ENCODE results near the gene FMN1.

Gene FMN1

DNA sequence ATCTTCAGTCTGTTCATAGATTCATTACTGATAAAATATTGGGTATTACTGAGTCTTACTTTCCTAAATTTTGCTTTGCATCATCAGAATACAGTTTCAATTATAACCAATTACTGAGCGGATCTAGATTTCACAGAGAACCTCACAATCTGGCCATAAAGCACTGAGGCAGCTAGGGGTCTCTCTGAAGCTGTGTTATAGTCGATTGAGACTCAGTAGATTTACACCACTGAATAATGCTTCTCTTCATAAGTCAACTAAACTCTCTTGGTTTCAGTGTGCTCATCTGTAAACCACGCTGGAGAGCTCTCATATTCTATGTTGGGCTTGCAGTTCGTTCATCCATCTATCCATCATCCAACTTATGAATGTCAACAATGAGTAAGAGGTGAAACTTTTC is 296.1 kb downstream of the FMN1 start:
- Mint-ChIP-seq H3K36me3 (ENCODE audit: low read depth) (peaks cover 9% of the 10 kb centered on the region), H3K4me3 (no peak overlapping the region), H3K27ac (no peak overlapping the region), H3K9me3 (no peaks in the 10 kb centered on the region), H3K27me3 (ENCODE audit: low read depth) (no peaks in the 10 kb centered on the region), H3K4me1 (no peaks in the 10 kb centered on the region)
- TF ChIP-seq, protein P1, sequence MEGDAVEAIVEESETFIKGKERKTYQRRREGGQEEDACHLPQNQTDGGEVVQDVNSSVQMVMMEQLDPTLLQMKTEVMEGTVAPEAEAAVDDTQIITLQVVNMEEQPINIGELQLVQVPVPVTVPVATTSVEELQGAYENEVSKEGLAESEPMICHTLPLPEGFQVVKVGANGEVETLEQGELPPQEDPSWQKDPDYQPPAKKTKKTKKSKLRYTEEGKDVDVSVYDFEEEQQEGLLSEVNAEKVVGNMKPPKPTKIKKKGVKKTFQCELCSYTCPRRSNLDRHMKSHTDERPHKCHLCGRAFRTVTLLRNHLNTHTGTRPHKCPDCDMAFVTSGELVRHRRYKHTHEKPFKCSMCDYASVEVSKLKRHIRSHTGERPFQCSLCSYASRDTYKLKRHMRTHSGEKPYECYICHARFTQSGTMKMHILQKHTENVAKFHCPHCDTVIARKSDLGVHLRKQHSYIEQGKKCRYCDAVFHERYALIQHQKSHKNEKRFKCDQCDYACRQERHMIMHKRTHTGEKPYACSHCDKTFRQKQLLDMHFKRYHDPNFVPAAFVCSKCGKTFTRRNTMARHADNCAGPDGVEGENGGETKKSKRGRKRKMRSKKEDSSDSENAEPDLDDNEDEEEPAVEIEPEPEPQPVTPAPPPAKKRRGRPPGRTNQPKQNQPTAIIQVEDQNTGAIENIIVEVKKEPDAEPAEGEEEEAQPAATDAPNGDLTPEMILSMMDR (IDR thresholded peaks at IDR 0.05; ENCODE audit: unreplicated experiment in 3 of 3), result no peak

DNA sequence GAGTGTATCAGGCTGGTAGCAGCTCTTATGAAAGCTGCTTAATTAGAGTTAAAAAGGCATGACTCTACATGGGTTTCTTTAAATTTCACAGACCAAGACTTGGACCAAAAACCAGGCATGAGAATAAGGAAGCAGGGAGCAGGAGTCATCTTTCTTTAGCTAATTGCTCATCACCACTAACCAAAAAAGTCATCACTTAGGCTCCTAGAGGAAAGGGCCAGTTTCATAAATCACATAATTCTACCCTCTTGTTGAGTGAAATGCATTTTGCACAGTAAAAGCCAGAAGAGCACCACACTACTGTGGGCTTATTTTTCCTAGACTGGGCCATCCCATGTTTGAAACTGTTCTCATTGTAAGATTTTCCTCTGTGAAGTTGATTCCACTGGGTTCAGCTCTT is 301.1 kb downstream of the FMN1 start:
- TF ChIP-seq, protein P1 (IDR thresholded peaks at IDR 0.05; ENCODE audit: unreplicated experiment in 3 of 3), result no peak

DNA sequence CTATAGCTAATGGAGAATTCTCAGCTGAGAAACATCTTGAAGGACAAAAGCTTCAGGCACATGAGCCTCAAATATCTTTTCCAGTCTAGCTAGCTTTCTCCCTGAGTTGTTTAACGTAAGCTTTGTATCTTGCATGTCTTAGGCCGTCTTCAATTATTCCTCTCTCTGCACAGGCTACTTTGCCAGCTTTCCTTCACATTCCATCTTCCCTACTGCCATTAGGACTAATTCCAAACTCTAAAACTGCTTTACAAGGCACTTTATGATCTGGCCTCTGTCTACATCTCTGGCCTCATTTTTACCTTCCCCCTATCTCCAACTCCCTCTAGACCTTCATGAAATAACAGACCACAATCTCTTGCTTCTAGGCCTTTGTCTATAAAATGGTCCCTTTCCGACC is 305.3 kb downstream of the FMN1 start:
- Mint-ChIP-seq H3K9me3 (peaks cover 3% of the 10 kb centered on the region), H3K4me1 (peaks cover 15% of the 10 kb centered on the region), H3K36me3 (ENCODE audit: low read depth) (peaks cover 25% of the 10 kb centered on the region), H3K4me3 (no peak overlapping the region), H3K27ac (no peak overlapping the region), H3K27me3 (ENCODE audit: low read depth) (no peaks in the 10 kb centered on the region)
- TF ChIP-seq, protein P1 (IDR thresholded peaks at IDR 0.05; ENCODE audit: unreplicated experiment in 3 of 3), result no peak

More for the DNA sequence above, 301.1 kb downstream of the FMN1 start:
- Mint-ChIP-seq H3K4me1 (peaks cover 5% of the 10 kb centered on the region), H3K36me3 (ENCODE audit: low read depth) (peaks cover 27% of the 10 kb centered on the region), H3K9me3 (peaks cover 3% of the 10 kb centered on the region), H3K27me3 (ENCODE audit: low read depth) (no peaks in the 10 kb centered on the region), H3K27ac (no peak overlapping the region), H3K4me3 (no peak overlapping the region)

DNA sequence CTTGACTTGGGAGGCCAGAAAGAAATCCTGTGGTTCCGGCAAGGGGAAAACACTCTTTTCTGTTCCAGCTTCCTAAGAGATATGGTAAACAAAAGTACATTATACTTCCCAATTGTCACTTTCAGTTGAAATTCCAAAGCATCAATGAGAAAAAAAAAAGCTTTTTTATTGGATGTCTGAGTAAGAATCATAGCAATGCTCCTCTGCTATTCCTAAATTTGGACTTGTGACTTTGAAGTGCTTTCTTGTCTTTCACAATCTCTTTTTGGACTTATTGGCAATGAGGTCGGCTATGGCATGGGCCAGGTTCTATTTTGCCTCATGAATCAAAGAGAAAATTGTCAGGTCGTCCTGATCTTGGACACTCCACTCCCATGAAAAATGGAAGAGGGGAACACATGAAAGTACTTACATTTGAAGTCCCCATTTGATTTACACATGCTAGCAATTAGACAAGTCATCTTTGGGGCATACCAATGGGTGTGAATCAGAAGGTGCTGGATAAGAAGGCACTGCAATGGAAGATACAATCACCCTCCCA is 306.2 kb downstream of the FMN1 start:
- Mint-ChIP-seq H3K27ac (no peak overlapping the region), H3K4me1 (peaks cover 15% of the 10 kb centered on the region), H3K9me3 (peaks cover 3% of the 10 kb centered on the region), H3K4me3 (no peak overlapping the region), H3K36me3 (ENCODE audit: low read depth) (peaks cover 22% of the 10 kb centered on the region), H3K27me3 (ENCODE audit: low read depth) (no peaks in the 10 kb centered on the region)
- TF ChIP-seq, protein P1 (IDR thresholded peaks at IDR 0.05; ENCODE audit: unreplicated experiment in 3 of 3), result no peak

DNA sequence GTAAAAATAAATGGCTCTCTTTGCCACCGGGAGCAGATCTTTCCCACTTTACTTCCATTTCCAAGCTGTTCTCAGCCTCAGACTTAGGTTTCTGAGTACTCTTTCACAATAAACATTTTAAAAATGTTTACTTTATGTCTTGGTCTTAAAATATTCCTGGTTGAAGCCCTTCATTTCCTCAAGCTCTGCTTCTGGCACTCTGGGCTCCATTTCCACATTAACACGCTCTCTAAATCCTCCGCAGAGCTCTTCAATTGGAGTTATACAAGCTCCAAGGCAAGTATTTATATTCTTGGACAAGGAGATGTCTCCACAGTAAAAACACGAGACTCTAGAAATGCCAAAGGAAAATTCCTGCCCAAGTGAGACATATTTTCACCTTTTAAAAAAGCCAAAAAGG is 307.4 kb downstream of the FMN1 start:
- no peak overlapping the region for H3K27ac Mint-ChIP-seq
- H3K36me3 Mint-ChIP-seq (ENCODE audit: low read depth), result peaks cover 17% of the 10 kb centered on the region
- TF ChIP-seq, protein P1 (IDR thresholded peaks at IDR 0.05; ENCODE audit: unreplicated experiment in 3 of 3), result no peak

DNA sequence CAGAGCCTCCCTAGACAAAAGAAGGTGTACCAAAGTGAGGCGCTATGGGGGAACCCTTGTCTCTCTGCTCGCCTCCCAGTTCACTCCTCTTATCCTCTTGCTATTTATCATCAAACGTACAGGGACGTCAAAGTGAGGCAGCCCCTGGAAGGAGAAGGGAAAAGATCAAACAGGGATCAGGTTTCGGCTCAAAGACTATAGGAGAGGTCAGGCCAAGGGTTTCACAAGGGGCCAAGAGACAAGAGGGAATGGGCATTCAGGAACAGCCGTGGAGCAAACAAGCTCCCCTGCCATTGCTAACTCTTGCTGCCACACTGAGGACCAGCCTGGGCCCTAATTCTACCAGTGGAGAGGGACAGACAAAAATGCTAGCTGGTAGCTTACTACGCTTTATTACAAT is 308.1 kb downstream of the FMN1 start:
- H3K4me3 Mint-ChIP-seq, result no peak overlapping the region
- no peaks in the 10 kb centered on the region for H3K27me3 Mint-ChIP-seq (ENCODE audit: low read depth)
- H3K27ac Mint-ChIP-seq, result no peak overlapping the region
- peaks cover 15% of the 10 kb centered on the region for H3K4me1 Mint-ChIP-seq
- H3K9me3 Mint-ChIP-seq, result no peaks in the 10 kb centered on the region
- TF ChIP-seq, protein P1 (IDR thresholded peaks at IDR 0.05; ENCODE audit: unreplicated experiment in 3 of 3), result no peak
- H3K36me3 Mint-ChIP-seq (ENCODE audit: low read depth), result peaks cover 17% of the 10 kb centered on the region

More for the DNA sequence above, 307.4 kb downstream of the FMN1 start:
- Mint-ChIP-seq H3K4me1 (peaks cover 15% of the 10 kb centered on the region), H3K9me3 (no peaks in the 10 kb centered on the region), H3K27me3 (ENCODE audit: low read depth) (no peaks in the 10 kb centered on the region), H3K4me3 (no peak overlapping the region)

Measured in nephron (organoid).